Measurements from ENCODE around the gene FGGY.

The FGGY gene

GRCh38 chr1:59316497-59317128 lies 19.7 kb downstream of the FGGY start:
- no peak for DNase-seq

- DNase-seq = no peak
These were observed 20.4 kb downstream of the FGGY start for GRCh38 chr1:59317343-59317742.

DNA sequence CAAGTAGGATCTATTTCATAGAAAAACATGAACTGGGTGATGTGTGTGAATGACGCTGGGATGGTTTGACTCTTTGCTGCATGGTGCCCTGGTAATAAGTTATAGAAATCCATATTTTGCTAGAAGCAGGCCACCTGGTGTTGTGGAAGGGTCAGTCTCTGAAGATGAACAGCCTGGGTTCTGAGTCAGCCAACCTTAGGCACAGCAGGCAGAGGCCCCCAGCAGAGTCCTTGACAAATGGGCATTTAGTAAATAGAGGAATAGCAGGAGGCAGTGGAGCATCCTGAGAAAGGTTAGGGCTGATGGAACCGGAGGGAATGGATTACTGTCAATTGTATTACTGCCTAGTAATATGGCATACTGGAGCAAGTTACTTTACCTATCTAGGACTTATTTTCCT lies 20.9 kb downstream of the FGGY start:
- DNase-seq = no peak

DNA sequence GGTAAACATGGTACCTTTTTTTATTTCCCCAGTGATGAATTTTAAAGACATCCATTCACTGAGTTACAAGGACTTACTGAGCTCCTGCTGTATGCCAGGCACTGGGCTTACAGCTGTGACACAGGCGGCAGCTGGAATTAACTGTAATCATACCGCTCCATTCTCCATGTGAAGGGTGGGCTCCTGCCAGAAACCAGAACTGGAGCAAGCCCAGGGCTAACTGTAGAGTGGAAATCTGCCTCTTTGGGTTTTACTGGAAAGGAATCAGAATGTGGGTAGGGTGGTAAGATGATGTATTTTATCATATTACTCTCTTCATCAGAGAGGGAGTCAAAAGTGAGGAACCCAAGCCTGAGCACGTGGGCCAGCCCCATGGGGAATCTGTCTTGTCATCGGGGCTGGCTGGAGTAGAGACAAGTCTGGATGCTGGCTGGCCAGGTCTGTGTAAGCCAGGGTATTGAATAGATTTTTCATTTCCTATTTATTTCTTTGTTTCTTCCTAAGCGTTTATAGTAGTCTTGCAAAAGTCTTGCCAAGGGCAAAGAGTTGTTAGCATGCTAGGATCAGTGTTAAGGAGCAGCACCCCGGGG lies 21.5 kb downstream of the FGGY start:
- peak in 3 of 4 experiments; percentile 15 to 23 (median 18) for DNase-seq

GRCh38 chr1:59322394-59322793 lies 25.5 kb downstream of the FGGY start:
- no peak for DNase-seq

DNA sequence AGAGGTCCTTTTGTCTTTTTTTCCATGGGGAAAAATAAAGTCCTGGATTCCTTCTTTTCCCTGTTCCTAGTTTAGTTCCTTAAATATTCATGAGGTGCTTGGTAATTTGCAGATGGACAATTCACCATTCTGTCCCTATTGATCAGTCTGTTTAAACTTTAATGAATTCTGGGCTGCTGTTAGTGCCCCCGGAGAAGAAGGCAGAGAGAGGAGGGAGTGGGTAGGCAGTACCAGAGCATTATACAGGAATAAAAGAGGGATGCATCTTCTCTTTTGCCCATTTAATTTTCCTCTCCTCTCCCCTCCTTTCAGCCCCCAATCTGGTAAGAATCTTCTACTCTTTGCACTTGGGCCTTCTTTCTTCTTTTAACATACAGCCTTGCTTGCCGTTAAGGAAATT lies 25.9 kb downstream of the FGGY start:
- DNase-seq = no peak

- DNase-seq = no peak
These were observed 27.0 kb downstream of the FGGY start for GRCh38 chr1:59323879-59324278.

- DNase-seq = no peak
These were observed 31.5 kb downstream of the FGGY start for GRCh38 chr1:59328353-59328752.

GRCh38 chr1:59329412-59330053 lies 32.6 kb downstream of the FGGY start:
- no peak for DNase-seq

- no peak for DNase-seq
These were observed 35.1 kb downstream of the FGGY start for GRCh38 chr1:59331686-59332620.

DNA sequence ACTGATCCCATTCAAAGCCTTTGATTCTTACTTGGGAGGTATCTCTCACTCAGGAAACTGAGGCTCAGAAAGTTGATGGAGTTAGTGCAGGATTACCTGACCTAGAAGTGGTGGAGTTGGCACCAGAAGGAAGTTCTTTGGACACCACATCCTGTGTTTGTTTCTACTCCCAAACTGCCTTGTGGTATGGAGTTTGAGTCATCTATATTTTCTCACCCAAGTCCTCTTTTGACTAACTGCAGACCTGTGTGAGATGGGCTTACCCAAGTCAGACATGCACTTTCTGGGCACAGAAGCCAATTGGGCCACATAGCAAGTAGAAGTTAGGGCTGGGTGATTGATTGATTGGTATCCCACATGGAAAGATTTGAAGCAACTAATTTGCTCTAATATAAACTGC lies 36.1 kb downstream of the FGGY start:
- peak in 1 of 4 experiments; percentile 7 for DNase-seq

- peak; percentile 9 to 49 (median 44) for DNase-seq
These were observed 36.9 kb downstream of the FGGY start for GRCh38 chr1:59333626-59334277.

GRCh38 chr1:59340411-59341307 lies 43.8 kb downstream of the FGGY start:
- DNase-seq = no peak

DNA sequence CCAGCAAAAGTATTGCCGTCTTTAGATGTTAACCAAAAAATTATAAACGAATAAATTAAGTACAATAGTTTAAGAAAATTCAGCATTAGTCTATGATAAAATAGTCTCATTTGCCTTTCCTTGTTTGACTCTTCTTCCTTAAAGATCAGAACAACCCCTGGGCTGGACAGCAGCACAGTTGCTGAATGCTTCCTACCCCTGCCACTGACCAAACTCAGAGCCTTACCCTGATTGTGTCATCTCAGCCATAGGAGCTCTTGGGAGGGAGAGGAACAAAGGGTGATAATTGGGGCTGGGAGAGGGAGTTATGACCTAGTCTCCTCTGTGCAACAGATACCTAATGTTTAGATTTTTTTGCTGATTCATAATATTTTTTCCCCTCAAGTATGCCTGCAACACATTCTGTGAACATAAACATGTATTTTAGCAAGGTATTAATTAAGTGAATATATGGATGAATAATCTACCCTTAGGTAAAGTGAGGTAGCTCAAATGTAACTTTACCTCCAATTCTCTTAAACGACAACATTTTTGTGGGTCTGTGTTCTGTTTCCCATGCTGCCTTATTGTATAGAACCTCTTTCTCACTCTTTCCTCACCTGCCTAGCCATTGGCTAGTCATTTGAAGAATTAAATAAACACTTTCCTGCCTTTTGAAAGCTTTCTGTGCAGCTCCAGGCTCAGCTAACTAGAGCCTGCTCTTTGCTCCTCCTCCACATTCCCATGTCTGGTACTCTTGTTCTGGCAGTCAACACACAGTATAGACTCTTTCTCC lies 46.1 kb downstream of the FGGY start:
- DNase-seq = peak in 1 of 4 experiments; percentile 11

- no peak for DNase-seq
These were observed 46.6 kb downstream of the FGGY start for GRCh38 chr1:59343576-59343840.

DNA sequence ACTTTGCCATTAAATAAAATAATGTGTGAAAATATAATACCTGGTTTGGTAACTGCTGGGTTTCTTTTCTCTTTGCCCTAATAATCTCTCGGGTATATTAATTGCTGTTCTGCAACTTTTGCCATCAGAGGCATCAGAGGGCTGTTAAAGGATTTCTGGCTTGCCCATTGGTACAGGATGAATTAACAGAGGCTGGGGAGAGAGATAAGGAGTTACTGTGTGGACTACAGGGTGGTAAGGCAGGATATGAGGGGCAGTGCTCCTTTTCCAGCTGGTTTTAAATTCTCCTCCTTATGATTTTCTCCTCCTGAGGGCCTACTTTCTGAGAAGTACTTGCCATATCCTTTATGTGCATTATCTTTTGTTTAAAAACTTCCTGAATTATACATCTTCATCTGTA lies 48.3 kb downstream of the FGGY start:
- no peak for DNase-seq

DNA sequence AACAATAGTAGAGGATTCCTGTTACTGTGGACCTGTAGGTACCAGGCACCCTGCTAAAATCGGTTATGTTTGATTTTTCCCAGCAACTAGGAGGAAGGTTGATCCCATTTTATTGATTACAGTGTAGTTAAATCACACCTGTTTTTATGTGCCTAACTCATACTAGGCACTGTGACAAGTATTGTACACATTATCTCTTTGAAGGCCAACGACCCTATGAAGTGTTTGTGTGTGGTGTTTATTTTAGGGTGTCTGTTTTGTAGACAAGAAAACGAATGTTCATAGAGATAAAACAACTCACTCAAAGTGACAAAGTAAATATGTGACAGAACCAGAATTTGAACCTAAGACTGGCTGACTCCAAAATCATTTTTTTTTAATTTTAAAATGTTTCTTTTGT lies 49.5 kb downstream of the FGGY start:
- DNase-seq = no peak

- no peak for DNase-seq
These were observed 52.2 kb downstream of the FGGY start for GRCh38 chr1:59349101-59349500.

- no peak for DNase-seq
These were observed 53.6 kb downstream of the FGGY start for GRCh38 chr1:59350521-59350920.

DNA sequence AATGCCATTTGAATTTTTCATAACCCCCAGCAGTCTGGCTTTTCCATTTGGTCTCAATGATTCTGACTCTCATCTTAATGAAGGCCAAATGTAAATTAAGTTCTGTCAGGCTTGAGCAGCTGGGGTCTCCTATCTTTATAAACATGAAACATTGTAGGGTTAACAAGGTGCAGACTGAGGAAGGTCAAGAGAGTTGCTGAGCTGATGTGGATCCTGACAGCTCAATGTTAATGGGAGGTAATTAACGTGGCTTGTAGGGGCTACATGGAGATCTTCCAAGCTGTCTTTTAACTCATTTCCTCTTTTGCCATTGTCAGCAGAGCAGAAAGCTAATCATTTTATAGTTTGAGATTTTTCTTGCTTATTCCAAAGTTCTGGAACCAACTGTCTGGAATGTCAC lies 55.2 kb downstream of the FGGY start:
- DNase-seq = no peak

DNA sequence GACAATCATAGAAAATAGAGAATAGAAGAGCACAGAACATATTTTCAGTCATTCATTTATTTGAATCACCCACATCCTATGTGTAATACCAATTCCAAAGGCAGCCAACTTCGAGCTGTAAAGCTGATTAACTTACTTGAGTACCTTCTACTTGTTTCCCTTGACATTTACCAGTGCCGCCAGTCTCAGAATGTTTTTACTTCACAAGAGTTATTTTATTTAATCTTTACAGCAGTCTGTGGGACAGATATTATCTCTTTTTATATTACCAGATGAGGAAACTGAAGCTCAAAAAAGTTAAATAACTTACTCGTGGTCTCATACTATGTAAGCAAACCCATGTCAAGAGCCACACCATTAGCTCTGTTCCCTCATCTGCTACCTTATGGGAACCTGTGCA lies 56.6 kb downstream of the FGGY start:
- no peak for DNase-seq

Measured in suppressor macrophage (primary cell).